Lung (tissue), 12 donors: ENCODE results near the gene HSPB7. TPM values are rescaled to one million over a fixed set of nuclear protein-coding genes. Genes with fewer than 3 reads are reported as not detected.
"Not testable (repeated sequence)": the region's sequence is repeated elsewhere in the genome, so short reads cannot be mapped to it uniquely, and the experiment has no call there.

ENCODE experiments used
- ATAC-seq: fragments of 200-7000 bp; cut with Tn5 transposase; one replicate; pipeline ENCODE4 v1.9.1; 2020; ENCODE audit warnings: moderate number of reproducible peaks; ENCODE audit not compliant: insufficient read depth, low FRiP score
- DNase-seq, 3 donors: peaks; one replicate each; pipeline ENCODE4 v3.0.0-alpha.2; 2013 to 2017
- H3K27ac ChIP-seq, 2 donors: one replicate each; pipeline ENCODE4 v1.5.1; 2013; ENCODE audit warnings: mild to moderate bottlenecking in 2 of 2, moderate library complexity in 2 of 2, control low read depth in 1 of 2, inconsistent platforms in 1 of 2, low read depth in 1 of 2, low read length in 1 of 2
- H3K27me3 ChIP-seq, 3 donors: one replicate each; pipeline ENCODE4 v1.5.1; 2013; ENCODE audit warnings: low read length in 2 of 3; ENCODE audit not compliant: control insufficient read depth in 3 of 3, insufficient read depth in 3 of 3
- H3K36me3 ChIP-seq, 4 donors: one replicate each; pipeline ENCODE4 v1.5.1; 2013; ENCODE audit warnings: low read length in 4 of 4, mild to moderate bottlenecking in 1 of 4, moderate library complexity in 1 of 4; ENCODE audit not compliant: control insufficient read depth in 4 of 4, insufficient read depth in 4 of 4
- H3K4me1 ChIP-seq, 5 donors: one replicate each; pipeline ENCODE4 v1.5.1; 2013; ENCODE audit warnings: low read length in 5 of 5, mild to moderate bottlenecking in 2 of 5, moderate library complexity in 1 of 5; ENCODE audit not compliant: control insufficient read depth in 5 of 5, insufficient read depth in 5 of 5
- H3K4me3 ChIP-seq: one replicate; pipeline ENCODE4 v1.5.1; 2013; ENCODE audit warnings: mild to moderate bottlenecking, control low read depth, moderate library complexity
- H3K9ac ChIP-seq, 2 donors: one replicate each; pipeline ENCODE4 v1.5.1; 2013; ENCODE audit warnings: low read length in 2 of 2, control low read depth in 1 of 2; ENCODE audit not compliant: insufficient read depth in 1 of 2
- H3K9me3 ChIP-seq, 4 donors: one replicate each; pipeline ENCODE4 v1.5.1; 2013; ENCODE audit warnings: low read length in 3 of 4, mild to moderate bottlenecking in 1 of 4, moderate library complexity in 1 of 4; ENCODE audit not compliant: control insufficient read depth in 4 of 4, insufficient read depth in 3 of 4
- WGBS, 2 donors: extraction: QIAGEN DNeasy Blood & Tissue Kit; methylation state at CpG; one replicate each; pipeline ENCODE4 v1.1.7; 2013; 5-methylcytosine and 5-hydroxymethylcytosine counted together
- polyA plus RNA-seq, 2 donors: library from polyadenylated mRNA; stranded (reverse); fragments of 200-250 nt; gene quantifications; one replicate each; pipeline ENCODE4 v1.2.1, GENCODE V29; 2013
- total RNA-seq, 2 donors: library from RNA; depleted of rRNA in 1 of 2; stranded (reverse); fragments of >200 nt in 1 of 2; gene quantifications; one replicate each; pipeline ENCODE4 v1.2.1, GENCODE V29; 2014 to 2021
- TF ChIP-seq, protein P1 (sequence below): IDR thresholded peaks from 2 replicates; pipeline ENCODE4 v1.5.1; 2012; ENCODE audit warnings: mild to moderate bottlenecking; ENCODE audit errors: control extremely low read depth, extremely low read depth
- donor health status: control.
- donor health status: control.
- donor health status: Bipolar disorder and iron deficiency.
- donor health status: healthy.
- donor health status: DM: yes; HTN: yes; CAD: no.

The HSPB7 gene
- total and polyA plus RNA-seq, 4 donors, result 2.4 to 34.2 (median 11.4) TPM

GRCh38 chr1:15983275-15983674 is 34.6 kb downstream of the HSPB7 start:
- Histone ChIP-seq H3K27me3 (no peaks in the 10 kb centered on the region), H3K27ac (no peak overlapping the region), H3K4me1 (no peaks in the 10 kb centered on the region), H3K4me3 (no peak overlapping the region), H3K36me3 (no peaks in the 10 kb centered on the region), H3K9ac (no peak overlapping the region), H3K9me3 (no peaks in the 10 kb centered on the region)
- ATAC-seq (no peak), DNase-seq (no peak)
- WGBS, 2 donors, result 31 to 52% methylated on average over 1 of the region's 1 CpG
- TF ChIP-seq, protein P1, sequence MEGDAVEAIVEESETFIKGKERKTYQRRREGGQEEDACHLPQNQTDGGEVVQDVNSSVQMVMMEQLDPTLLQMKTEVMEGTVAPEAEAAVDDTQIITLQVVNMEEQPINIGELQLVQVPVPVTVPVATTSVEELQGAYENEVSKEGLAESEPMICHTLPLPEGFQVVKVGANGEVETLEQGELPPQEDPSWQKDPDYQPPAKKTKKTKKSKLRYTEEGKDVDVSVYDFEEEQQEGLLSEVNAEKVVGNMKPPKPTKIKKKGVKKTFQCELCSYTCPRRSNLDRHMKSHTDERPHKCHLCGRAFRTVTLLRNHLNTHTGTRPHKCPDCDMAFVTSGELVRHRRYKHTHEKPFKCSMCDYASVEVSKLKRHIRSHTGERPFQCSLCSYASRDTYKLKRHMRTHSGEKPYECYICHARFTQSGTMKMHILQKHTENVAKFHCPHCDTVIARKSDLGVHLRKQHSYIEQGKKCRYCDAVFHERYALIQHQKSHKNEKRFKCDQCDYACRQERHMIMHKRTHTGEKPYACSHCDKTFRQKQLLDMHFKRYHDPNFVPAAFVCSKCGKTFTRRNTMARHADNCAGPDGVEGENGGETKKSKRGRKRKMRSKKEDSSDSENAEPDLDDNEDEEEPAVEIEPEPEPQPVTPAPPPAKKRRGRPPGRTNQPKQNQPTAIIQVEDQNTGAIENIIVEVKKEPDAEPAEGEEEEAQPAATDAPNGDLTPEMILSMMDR, result no peak

- H3K9me3 ChIP-seq, result no peaks in the 10 kb centered on the region
- H3K4me1 ChIP-seq, result no peaks in the 10 kb centered on the region
- H3K9ac ChIP-seq, result no peak overlapping the region
- TF ChIP-seq, protein P1, result no peak
- WGBS, 2 donors, result 85 to 87% methylated on average over 3 of the region's 3 CpGs
- no peak for DNase-seq
- H3K4me3 ChIP-seq, result no peak overlapping the region
- no peaks in the 10 kb centered on the region for H3K27me3 ChIP-seq
- H3K27ac ChIP-seq, result no peak overlapping the region
- ATAC-seq, result no peak
- H3K36me3 ChIP-seq, result no peaks in the 10 kb centered on the region
Observed at GRCh38 chr1:15981679-15982078, 36.2 kb downstream of the HSPB7 start.

GRCh38 chr1:15977947-15978346 is 39.9 kb downstream of the HSPB7 start:
- H3K4me3 ChIP-seq, H3K36me3 ChIP-seq, ATAC-seq, DNase-seq, H3K27ac ChIP-seq, H3K4me1 ChIP-seq, H3K27me3 ChIP-seq, H3K9ac ChIP-seq, H3K9me3 ChIP-seq: not testable (repeated sequence)
- 94 to 97% methylated on average over 4 of the region's 4 CpGs for WGBS, 2 donors

DNA sequence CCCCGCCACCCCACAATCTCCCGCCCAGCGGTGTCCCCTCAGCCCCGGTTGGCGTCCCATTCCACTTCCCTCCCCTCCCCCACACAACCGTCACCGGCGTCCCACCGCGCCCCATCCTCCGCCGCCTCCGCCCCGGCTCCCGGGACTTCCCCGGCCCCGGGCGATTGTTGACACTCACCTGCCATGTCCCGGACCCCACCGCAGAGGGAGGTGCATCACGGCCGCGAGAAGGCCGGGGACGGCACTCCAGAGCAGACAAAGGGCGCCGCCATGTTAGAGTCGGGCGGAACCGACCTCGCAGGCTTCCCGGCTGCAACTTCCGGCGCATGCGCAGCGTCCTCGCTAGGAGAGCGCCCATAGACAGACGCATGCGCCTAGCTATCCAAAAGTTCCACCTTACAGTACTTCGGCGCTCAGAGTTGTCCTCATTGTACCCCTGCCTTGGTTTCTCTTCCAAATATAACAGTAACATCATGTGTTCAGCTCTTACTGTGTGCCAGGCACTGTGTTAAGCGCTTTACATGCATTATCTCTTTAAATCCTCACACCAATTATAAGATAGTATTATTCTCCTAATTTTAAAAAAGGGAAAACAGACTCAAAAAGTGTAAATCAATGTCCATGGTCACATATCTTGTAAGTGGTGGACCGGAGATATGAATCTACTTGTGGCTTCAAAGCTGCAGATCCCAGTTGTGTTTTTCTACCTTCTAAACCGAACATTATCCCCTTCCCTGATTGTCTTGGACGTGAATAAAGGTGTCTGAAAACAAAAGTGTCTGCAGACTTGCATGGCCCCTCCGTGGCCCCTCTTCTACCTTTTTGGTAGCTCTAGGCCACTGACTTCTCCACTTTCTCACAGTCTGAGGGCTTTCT is 41.8 kb downstream of the HSPB7 start, which contains the start of gene ZBTB17:
Gene ZBTB17 (minus strand): TSS at position 297 of the 876 bp plus-strand sequence. CDS start 27,606 bp downstream, outside the sequence.
- H3K9ac ChIP-seq, result peak within 1 kb of the TSS; percentile 36 to 46
- DNase-seq (peak; percentile 94 to 96 (median 95)), ATAC-seq (peak; percentile 97)
- WGBS, 2 donors, result 8 to 9% methylated on average over 44 to 47 of the region's 47 CpGs
- TF ChIP-seq, protein P1, result no peak
- H3K27ac ChIP-seq, result peak within 1 kb of the TSS; percentile 85 to 89
- peaks cover 0 to 7% (median 3%) of the 10 kb centered on the region in 5 donors for H3K4me1 ChIP-seq
- H3K27me3 ChIP-seq, result no peaks in the 10 kb centered on the region
- peak within 1 kb of the TSS; percentile 99 for H3K4me3 ChIP-seq
- H3K9me3 ChIP-seq, result peaks cover 0 to 4% (median 0%) of the 10 kb centered on the region in 4 donors
- peaks cover 2 to 15% (median 11%) of the 10 kb centered on the region in 4 donors for H3K36me3 ChIP-seq
